OCI-LY3 (cell line): ENCODE results near the gene MRPS31.
"Not testable (repeated sequence)": the region's sequence is repeated elsewhere in the genome, so short reads cannot be mapped to it uniquely, and the experiment has no call there.

Source experiments
- EZH2phosphoT487 ChIP-seq: fragments of 200-600 bp; shearing (Covaris generic); IDR thresholded peaks from 2 replicates; pipeline ENCODE4 v1.6.1; 2018; ENCODE audit warnings: antibody characterized with exemption, mixed run types, low read depth
- TF ChIP-seq, protein P1 (sequence below): fragments of 200-600, 300-600 bp; sonication (generic); IDR thresholded peaks from 2 replicates; pipeline ENCODE4 v1.5.1; 2014; ENCODE audit warnings: antibody characterized with exemption, low read length, low read depth

DNA sequence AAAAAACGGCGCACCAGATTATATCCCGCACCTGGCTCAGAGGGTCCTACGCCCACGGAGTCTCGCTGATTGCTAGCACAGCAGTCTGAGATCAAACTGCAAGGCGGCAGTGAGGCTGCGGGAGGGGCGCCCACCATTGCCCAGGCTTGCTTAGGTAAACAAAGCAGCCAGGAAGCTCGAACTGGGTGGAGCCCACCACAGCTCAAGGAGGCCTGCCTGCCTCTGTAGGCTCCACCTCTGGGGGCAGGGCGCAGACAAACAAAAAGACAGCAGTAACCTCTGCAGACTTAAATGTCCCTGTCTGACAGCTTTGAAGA is 35.8 kb downstream of the MRPS31 start:
- TF ChIP-seq, protein P1, sequence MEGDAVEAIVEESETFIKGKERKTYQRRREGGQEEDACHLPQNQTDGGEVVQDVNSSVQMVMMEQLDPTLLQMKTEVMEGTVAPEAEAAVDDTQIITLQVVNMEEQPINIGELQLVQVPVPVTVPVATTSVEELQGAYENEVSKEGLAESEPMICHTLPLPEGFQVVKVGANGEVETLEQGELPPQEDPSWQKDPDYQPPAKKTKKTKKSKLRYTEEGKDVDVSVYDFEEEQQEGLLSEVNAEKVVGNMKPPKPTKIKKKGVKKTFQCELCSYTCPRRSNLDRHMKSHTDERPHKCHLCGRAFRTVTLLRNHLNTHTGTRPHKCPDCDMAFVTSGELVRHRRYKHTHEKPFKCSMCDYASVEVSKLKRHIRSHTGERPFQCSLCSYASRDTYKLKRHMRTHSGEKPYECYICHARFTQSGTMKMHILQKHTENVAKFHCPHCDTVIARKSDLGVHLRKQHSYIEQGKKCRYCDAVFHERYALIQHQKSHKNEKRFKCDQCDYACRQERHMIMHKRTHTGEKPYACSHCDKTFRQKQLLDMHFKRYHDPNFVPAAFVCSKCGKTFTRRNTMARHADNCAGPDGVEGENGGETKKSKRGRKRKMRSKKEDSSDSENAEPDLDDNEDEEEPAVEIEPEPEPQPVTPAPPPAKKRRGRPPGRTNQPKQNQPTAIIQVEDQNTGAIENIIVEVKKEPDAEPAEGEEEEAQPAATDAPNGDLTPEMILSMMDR: not testable (repeated sequence)
- TF ChIP-seq EZH2phosphoT487: not testable (repeated sequence)
